ENCODE results near the gene DLD. TPM values are rescaled to one million over a fixed set of nuclear protein-coding genes. Genes with fewer than 3 reads are reported as not detected.
A peak's percentile ranks its signal among the peaks of the same experiment; 100 is the strongest.

The DLD gene
- total RNA-seq, 4 donors from 2014 or later, result 79.3 to 246 (median 148) TPM

- Histone ChIP-seq H3K4me3 (no peak overlapping the region), H3K27ac (peak overlapping the region in 1 of 4 donors; percentile 24), H3K4me1 (peaks cover 0 to 26% (median 0%) of the 10 kb centered on the region in 3 donors), H3K9me3 (no peaks in the 10 kb centered on the region), H3K36me3 (peaks cover 0 to 100% of the 10 kb centered on the region in 2 donors), H3K27me3 (no peaks in the 10 kb centered on the region)
- TF ChIP-seq EP300 (IDR thresholded peaks at IDR 0.05), result no peak
- no peak for TF ChIP-seq POLR2A (IDR thresholded peaks at IDR 0.05)
- TF ChIP-seq POLR2AphosphoS5 (IDR thresholded peaks at IDR 0.05), result no peak
- TF ChIP-seq CTCF (IDR thresholded peaks at IDR 0.05), result no peak
- ATAC-seq, result no peak
- WGBS, 2 donors (ENCODE audit: low coverage in 1 of 2), result 73 to 76% methylated on average over 1 of the region's 1 CpG
Observed at GRCh38 chr7:107926481-107926880, 35.5 kb downstream of the DLD start.

DNA sequence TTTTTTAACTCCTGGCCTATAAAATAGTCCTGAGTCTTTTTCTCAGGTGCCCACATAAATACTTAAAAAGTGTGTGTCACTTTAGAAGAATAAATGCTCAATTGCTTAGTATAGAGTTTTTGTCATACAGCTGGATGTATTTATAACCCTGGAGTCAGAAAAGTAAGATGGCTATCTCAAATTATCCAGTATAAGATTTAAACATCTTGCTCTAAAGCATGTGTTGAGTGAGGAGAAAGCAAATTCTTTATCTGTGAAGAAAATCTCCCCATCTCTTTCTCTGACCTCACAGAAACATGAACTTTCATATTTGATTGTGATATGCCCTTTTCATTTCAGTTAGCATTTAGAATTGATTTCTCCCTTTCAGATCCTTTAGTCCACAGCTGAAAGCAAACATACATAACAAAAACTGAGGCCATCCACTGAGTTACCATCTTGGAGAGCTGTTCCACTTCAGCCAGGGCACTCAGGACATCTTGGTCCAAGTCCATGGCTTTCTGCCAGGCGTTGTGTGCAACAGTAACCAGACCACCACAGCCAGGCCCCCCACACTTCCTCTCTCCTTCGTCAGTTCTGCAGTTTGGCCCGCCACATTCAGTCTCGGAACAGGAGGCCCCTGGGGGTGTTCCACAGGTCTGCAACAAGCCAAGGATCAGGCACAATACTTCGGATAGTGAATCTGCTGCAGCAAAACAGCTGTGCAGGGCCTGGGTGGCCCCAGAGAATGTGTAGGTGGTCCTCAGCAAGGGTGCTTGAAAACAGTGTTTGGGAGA is 40.9 kb downstream of the DLD start:
- H3K36me3 ChIP-seq, result peaks cover 4 to 79% of the 10 kb centered on the region in 2 donors
- H3K9me3 ChIP-seq, result no peaks in the 10 kb centered on the region
- peak overlapping the region in 3 of 4 donors; percentile 70 to 85 (median 83) for H3K27ac ChIP-seq
- WGBS, 2 donors (ENCODE audit: low coverage in 1 of 2), result 20% methylated on average over 1 of the region's 5 CpGs; no CpG with 5 or more reads in 1 of the 2 donors
- H3K27me3 ChIP-seq, result no peaks in the 10 kb centered on the region
- TF ChIP-seq POLR2A (IDR thresholded peaks at IDR 0.05) (no peak), EP300 (IDR thresholded peaks at IDR 0.05) (no peak), POLR2AphosphoS5 (IDR thresholded peaks at IDR 0.05) (no peak), CTCF (IDR thresholded peaks at IDR 0.05) (no peak)
- no peak overlapping the region for H3K4me3 ChIP-seq
- ATAC-seq, result no peak
- peaks cover 9 to 35% (median 11%) of the 10 kb centered on the region in 3 donors for H3K4me1 ChIP-seq

DNA sequence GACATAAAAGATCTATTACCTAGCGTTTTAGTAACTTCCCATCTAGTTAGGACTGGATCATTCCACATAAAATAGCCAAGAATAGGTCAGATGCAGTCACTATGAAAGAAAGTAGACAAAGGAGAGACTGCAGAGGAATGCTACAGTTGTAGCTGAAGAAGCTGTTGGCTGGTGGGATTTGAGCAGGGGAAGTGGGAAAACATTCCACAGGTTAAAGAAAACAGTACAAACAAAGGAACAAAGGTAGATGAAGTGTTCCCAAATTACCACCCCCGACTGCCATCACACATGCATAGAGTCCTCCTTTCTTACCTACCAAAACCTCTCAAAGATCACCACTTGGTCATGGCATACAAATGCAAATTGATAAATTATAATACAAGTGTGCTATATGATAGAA is 41.8 kb downstream of the DLD start:
- peak overlapping the region; percentile 39 to 85 (median 76) for H3K27ac ChIP-seq

GRCh38 chr7:107933386-107934013 is 42.5 kb downstream of the DLD start:
- no peak for TF ChIP-seq EP300 (IDR thresholded peaks at IDR 0.05)
- TF ChIP-seq POLR2AphosphoS5 (IDR thresholded peaks at IDR 0.05), result peak; percentile 36
- Histone ChIP-seq H3K27me3 (no peaks in the 10 kb centered on the region), H3K4me3 (no peak overlapping the region), H3K4me1 (peaks cover 20 to 50% (median 23%) of the 10 kb centered on the region in 3 donors), H3K9me3 (no peaks in the 10 kb centered on the region), H3K27ac (peak overlapping the region; percentile 43 to 85 (median 66)), H3K36me3 (peaks cover 4 to 63% of the 10 kb centered on the region in 2 donors)
- ATAC-seq, result no peak
- 15 to 57% methylated on average over 5 to 6 of the region's 6 CpGs for WGBS, 2 donors (ENCODE audit: low coverage in 1 of 2)

More for the DNA sequence above, 41.8 kb downstream of the DLD start:
- Histone ChIP-seq H3K36me3 (peaks cover 4 to 70% of the 10 kb centered on the region in 2 donors), H3K9me3 (no peaks in the 10 kb centered on the region), H3K27me3 (no peaks in the 10 kb centered on the region), H3K4me1 (peaks cover 14 to 43% (median 18%) of the 10 kb centered on the region in 3 donors), H3K4me3 (no peak overlapping the region)
- ATAC-seq, result no peak
- TF ChIP-seq POLR2A (IDR thresholded peaks at IDR 0.05) (no peak), POLR2AphosphoS5 (IDR thresholded peaks at IDR 0.05) (no peak), EP300 (IDR thresholded peaks at IDR 0.05) (no peak)
- WGBS, 2 donors (ENCODE audit: low coverage in 1 of 2), result 24 to 67% methylated on average over 2 of the region's 2 CpGs

- peaks cover 4 to 51% of the 10 kb centered on the region in 2 donors for H3K36me3 ChIP-seq
- 62 to 65% methylated on average over 3 to 7 of the region's 8 CpGs for WGBS, 2 donors (ENCODE audit: low coverage in 1 of 2)
- H3K27ac ChIP-seq, result peak overlapping the region in 3 of 4 donors; percentile 46 to 85 (median 83)
Observed at GRCh38 chr7:107934991-107935770, 44.2 kb downstream of the DLD start.

More at GRCh38 chr7:107934991-107935770, 44.2 kb downstream of the DLD start:
- H3K27me3 ChIP-seq, result no peaks in the 10 kb centered on the region
- no peaks in the 10 kb centered on the region for H3K9me3 ChIP-seq
- ATAC-seq, result no peak
- TF ChIP-seq EP300 (IDR thresholded peaks at IDR 0.05) (no peak), POLR2AphosphoS5 (IDR thresholded peaks at IDR 0.05) (no peak), POLR2A (IDR thresholded peaks at IDR 0.05) (no peak), CTCF (IDR thresholded peaks at IDR 0.05) (no peak)
- H3K4me3 ChIP-seq, result no peak overlapping the region
- peaks cover 33 to 67% (median 34%) of the 10 kb centered on the region in 3 donors for H3K4me1 ChIP-seq
